BE2C (cell line): Measurements from ENCODE around the gene PITHD1.

ENCODE experiments used
- DNase-seq: peaks from one replicate; pipeline ENCODE4 v3.0.0-alpha.2; 2020
- H3K27me3 ChIP-seq: fragments of 250-450 bp; sonication (Bioruptor Pico); 2 replicates; pipeline ENCODE4 v1.5.1; 2020; ENCODE audit warnings: mild to moderate bottlenecking
- H3K36me3 ChIP-seq: fragments of 250-450 bp; sonication (Bioruptor Pico); 2 replicates; pipeline ENCODE4 v1.5.1; 2020; ENCODE audit warnings: mild to moderate bottlenecking
- H3K4me1 ChIP-seq: fragments of 250-450 bp; sonication (Bioruptor Pico); 2 replicates; pipeline ENCODE4 v1.5.1; 2020
- H3K4me3 ChIP-seq: 2 replicates; pipeline ENCODE4 v1.5.1; 2011; ENCODE audit warnings: low read depth, low read length
- H3K9me3 ChIP-seq: fragments of 250-450 bp; sonication (Bioruptor Pico); 2 replicates; pipeline ENCODE4 v1.5.1; 2020
- CTCF ChIP-seq: IDR thresholded peaks from 2 replicates; pipeline ENCODE4 v1.5.1; 2012; ENCODE audit warnings: mild to moderate bottlenecking, low read depth, low read length

The PITHD1 gene

GRCh38 chr1:23743287-23744152, 34.7 kb upstream of the PITHD1 start, which contains the start of gene ELOA:
ELOA (plus strand) TSS chr1:23743471; CDS start chr1:23743504, 33 bp downstream.
- Histone ChIP-seq H3K9me3 (no peaks in the 10 kb centered on the region), H3K27me3 (no peaks in the 10 kb centered on the region), H3K4me3 (peak within 1 kb of the TSS; percentile 67), H3K36me3 (peaks cover 4% of the 10 kb centered on the region; the same call in 1 of the 2 replicates), H3K4me1 (no peaks in the 10 kb centered on the region)
- DNase-seq, result peak; percentile 72
- TF ChIP-seq CTCF, result no peak

DNA sequence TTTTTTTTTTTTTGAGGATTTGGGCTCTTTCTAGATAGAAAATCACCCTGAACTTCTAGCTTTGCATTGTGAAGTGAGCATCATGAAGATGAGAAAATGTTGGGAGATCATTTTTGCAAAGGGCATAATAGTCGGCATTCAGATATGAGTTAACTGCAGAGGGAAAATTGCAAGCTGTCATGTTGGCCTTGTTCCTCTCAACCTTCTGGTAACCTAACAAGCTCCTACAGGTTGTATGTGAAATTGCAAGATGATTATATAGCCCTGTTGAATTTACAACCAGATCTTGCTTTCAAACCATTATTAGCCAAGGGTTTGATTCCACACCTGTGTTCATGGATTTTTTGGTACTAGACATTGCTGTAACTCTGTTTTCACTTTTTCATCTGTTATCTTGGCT, 32.7 kb upstream of the PITHD1 start:
- Histone ChIP-seq H3K4me3 (peak overlapping the region; percentile 67; the same call in 1 of the 2 replicates), H3K27me3 (no peaks in the 10 kb centered on the region), H3K36me3 (peaks cover 14% of the 10 kb centered on the region), H3K4me1 (no peaks in the 10 kb centered on the region), H3K9me3 (no peaks in the 10 kb centered on the region)
- DNase-seq, result no peak
- peak; percentile 39 for TF ChIP-seq CTCF

DNA sequence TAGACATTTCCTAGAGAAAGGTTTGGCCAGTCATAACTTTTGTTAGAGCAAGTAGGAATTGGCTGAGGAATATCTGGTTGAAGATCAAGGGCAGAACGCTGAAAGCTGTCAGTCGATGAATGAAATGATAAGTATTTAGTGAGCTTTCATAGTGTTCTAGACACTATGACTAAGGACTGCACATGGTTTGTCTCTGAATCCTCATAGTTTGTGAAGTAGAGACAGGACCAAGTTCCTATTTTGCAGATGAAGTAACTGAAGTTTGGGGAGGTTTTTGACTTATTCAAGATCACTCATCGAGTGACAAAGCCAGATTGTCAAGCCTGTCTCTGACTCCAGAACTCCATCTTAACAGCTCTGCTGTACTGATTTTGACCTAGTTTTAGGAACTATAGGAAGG, 30.2 kb upstream of the PITHD1 start:
- no peak for TF ChIP-seq CTCF
- Histone ChIP-seq H3K4me1 (no peaks in the 10 kb centered on the region), H3K27me3 (no peaks in the 10 kb centered on the region), H3K9me3 (no peaks in the 10 kb centered on the region), H3K4me3 (no peak overlapping the region), H3K36me3 (peaks cover 39% of the 10 kb centered on the region)
- no peak for DNase-seq

GRCh38 chr1:23751050-23751814, 27.0 kb upstream of the PITHD1 start:
- H3K4me1 ChIP-seq, result no peaks in the 10 kb centered on the region
- peaks cover 63% of the 10 kb centered on the region for H3K36me3 ChIP-seq
- no peaks in the 10 kb centered on the region for H3K27me3 ChIP-seq
- H3K4me3 ChIP-seq, result no peak overlapping the region
- no peaks in the 10 kb centered on the region for H3K9me3 ChIP-seq
- peak; percentile 53 for DNase-seq
- peak; percentile 73 for TF ChIP-seq CTCF

GRCh38 chr1:23751815-23752200, 26.4 kb upstream of the PITHD1 start:
- peaks cover 67% of the 10 kb centered on the region for H3K36me3 ChIP-seq
- no peaks in the 10 kb centered on the region for H3K27me3 ChIP-seq
- H3K9me3 ChIP-seq, result no peaks in the 10 kb centered on the region
- TF ChIP-seq CTCF, result no peak
- H3K4me3 ChIP-seq, result no peak overlapping the region
- DNase-seq, result no peak
- no peaks in the 10 kb centered on the region for H3K4me1 ChIP-seq
